Glutamatergic neuron (in vitro differentiated cells): ENCODE results near the gene ZNRD2. TPM values are rescaled to one million over a fixed set of nuclear protein-coding genes. Genes with fewer than 3 reads are reported as not detected.
A peak's percentile ranks its signal among the peaks of the same experiment; 100 is the strongest.

Source experiments
- DNase-seq: peaks from one replicate; pipeline ENCODE4 v3.0.0; 2022
- H3K27ac Mint-ChIP-seq: one replicate; pipeline ENCODE4 v1.8.0; 2020; ENCODE audit warnings: mild to moderate bottlenecking, mixed read lengths, inconsistent platforms; ENCODE audit not compliant: unreplicated experiment
- H3K27me3 Mint-ChIP-seq: one replicate; pipeline ENCODE4 v1.8.0; 2020; ENCODE audit warnings: mild to moderate bottlenecking, moderate library complexity, mixed read lengths, inconsistent platforms; ENCODE audit not compliant: unreplicated experiment
- H3K36me3 Mint-ChIP-seq: one replicate; pipeline ENCODE4 v1.8.0; 2020; ENCODE audit warnings: mild to moderate bottlenecking, mixed read lengths, inconsistent platforms; ENCODE audit not compliant: unreplicated experiment
- H3K4me1 Mint-ChIP-seq: one replicate; pipeline ENCODE4 v1.8.0; 2020; ENCODE audit warnings: mild to moderate bottlenecking, low read depth, mixed read lengths, inconsistent platforms; ENCODE audit not compliant: unreplicated experiment
- H3K4me3 Mint-ChIP-seq: one replicate; pipeline ENCODE4 v1.8.0; 2020; ENCODE audit warnings: mild to moderate bottlenecking, mixed read lengths, inconsistent platforms; ENCODE audit not compliant: unreplicated experiment
- H3K9me3 Mint-ChIP-seq: one replicate; pipeline ENCODE4 v1.8.0; 2020; ENCODE audit warnings: mild to moderate bottlenecking, moderate library complexity, mixed read lengths, inconsistent platforms; ENCODE audit not compliant: unreplicated experiment
- CTCF ChIP-seq: fragments of 200-600 bp; sonication (generic); IDR thresholded peaks from one replicate; pipeline ENCODE4 v1.5.0; 2021; ENCODE audit not compliant: partially characterized antibody, unreplicated experiment
- total RNA-seq: library from RNA; stranded (reverse); fragmentation: NEBNext Ultra II Directional; extraction: Animal tissue kit (Norgen Biotek cat#: 25700); gene quantifications from one replicate; pipeline ENCODE4 v1.2.1, GENCODE V29; 2021; ENCODE audit not compliant: unreplicated experiment

The ZNRD2 gene
- total RNA-seq, 1 donor from 2014 or later, result 37.9 TPM

GRCh38 chr11:65611028-65611757 lies 40.9 kb downstream of the ZNRD2 start:
- peaks cover 11% of the 10 kb centered on the region for H3K27me3 Mint-ChIP-seq
- H3K4me1 Mint-ChIP-seq, result peaks cover 19% of the 10 kb centered on the region
- no peak for DNase-seq
- no peak overlapping the region for H3K27ac Mint-ChIP-seq
- H3K4me3 Mint-ChIP-seq, result peak overlapping the region; percentile 18
- H3K36me3 Mint-ChIP-seq, result no peaks in the 10 kb centered on the region
- H3K9me3 Mint-ChIP-seq, result peaks cover 14% of the 10 kb centered on the region
- TF ChIP-seq CTCF, result no peak

GRCh38 chr11:65611758-65612603 lies 41.7 kb downstream of the ZNRD2 start:
- Mint-ChIP-seq H3K27ac (peak overlapping the region; percentile 1), H3K4me3 (peak overlapping the region; percentile 89), H3K4me1 (peaks cover 18% of the 10 kb centered on the region), H3K36me3 (no peaks in the 10 kb centered on the region), H3K9me3 (peaks cover 21% of the 10 kb centered on the region), H3K27me3 (peaks cover 19% of the 10 kb centered on the region)
- no peak for DNase-seq
- TF ChIP-seq CTCF, result no peak

GRCh38 chr11:65612691-65613090 lies 42.4 kb downstream of the ZNRD2 start:
- no peaks in the 10 kb centered on the region for H3K36me3 Mint-ChIP-seq
- peaks cover 21% of the 10 kb centered on the region for H3K9me3 Mint-ChIP-seq
- peak overlapping the region; percentile 89 for H3K4me3 Mint-ChIP-seq
- peaks cover 19% of the 10 kb centered on the region for H3K27me3 Mint-ChIP-seq
- no peak for TF ChIP-seq CTCF
- DNase-seq, result no peak
- H3K27ac Mint-ChIP-seq, result no peak overlapping the region
- peaks cover 18% of the 10 kb centered on the region for H3K4me1 Mint-ChIP-seq

- H3K27me3 Mint-ChIP-seq, result peaks cover 19% of the 10 kb centered on the region
- TF ChIP-seq CTCF, result no peak
- H3K4me1 Mint-ChIP-seq, result peaks cover 18% of the 10 kb centered on the region
- peaks cover 21% of the 10 kb centered on the region for H3K9me3 Mint-ChIP-seq
- H3K27ac Mint-ChIP-seq, result no peak overlapping the region
- no peaks in the 10 kb centered on the region for H3K36me3 Mint-ChIP-seq
- DNase-seq, result no peak
- peak overlapping the region; percentile 46 for H3K4me3 Mint-ChIP-seq
Measured at GRCh38 chr11:65613091-65613928, 43.0 kb downstream of the ZNRD2 start.
